Neural progenitor cell (in vitro differentiated cells): ENCODE data around the gene ABCC5.

Experiments used
- CTCF ChIP-seq: fragments of 200-600 bp; sonication (generic); IDR thresholded peaks from 2 replicates; pipeline ENCODE4 v1.5.1; 2017; ENCODE audit warnings: antibody characterized with exemption, mild to moderate bottlenecking
- EZH2 ChIP-seq: fragments of 200-600 bp; sonication (generic); IDR thresholded peaks from 2 replicates; pipeline ENCODE4 v1.6.1; 2017; ENCODE audit warnings: antibody characterized with exemption, mild to moderate bottlenecking, moderate library complexity
- EZH2phosphoT487 ChIP-seq: fragments of 200-600 bp; sonication (generic); IDR thresholded peaks from 2 replicates; pipeline ENCODE4 v1.6.1; 2017; ENCODE audit warnings: antibody characterized with exemption

- TF ChIP-seq CTCF (no peak), EZH2 (no peak), EZH2phosphoT487 (no peak)
These were observed 105.7 kb downstream of the ABCC5 start for GRCh38 chr3:183911763-183912506.
